Endothelial cell of umbilical vein (primary cell): ENCODE measurements around the gene TNFSF9. TPM values are rescaled to one million over a fixed set of nuclear protein-coding genes. Genes with fewer than 3 reads are reported as not detected.

Experiments used
- BruUV-seq: library from RNA; stranded (reverse); fragments of 400-500 nt; replicated peaks from 2 replicates; lab custom pipeline; 2021; lab: Mats Ljungman, UMichigan
- CTCF ChIA-PET: fragments of 300-600, 350-600 bp; sonication (Branson Sonifier 250); formaldehyde crosslinking; loops from one replicate; lab custom pipeline; 2021; ENCODE audit warnings: antibody characterized with exemption, inconsistent platforms; lab: Charles Lee
- POLR2A ChIA-PET: fragments of 300-600, 350-600 bp; sonication (Branson Sonifier 250); formaldehyde crosslinking; loops from one replicate; lab custom pipeline; 2021; ENCODE audit warnings: antibody characterized with exemption, inconsistent platforms; lab: Charles Lee
- DNase-seq: peaks from one replicate; pipeline ENCODE4 v3.0.0-alpha.2; 2011; ENCODE audit warnings: low read depth, low spot score
- FAIRE-seq: peaks from 2 replicates; lab custom pipeline; 2011; peaks lifted over from hg19 to GRCh38; lab: Jason Lieb, UNC
- H2AFZ ChIP-seq: 2 replicates; pipeline ENCODE4 v1.6.0; 2012; ENCODE audit warnings: low read depth, low read length, control low read depth, inconsistent platforms
- H3K27ac ChIP-seq: 2 replicates; pipeline ENCODE4 v1.5.1; 2011; ENCODE audit warnings: low read depth, mild to moderate bottlenecking, control low read depth, low read length, moderate library complexity; ENCODE audit not compliant: insufficient read depth
- H3K27me3 ChIP-seq, 2 experiments: 2 replicates each; pipeline versions ENCODE4 v1.6.0 to v1.6.1; 2011; ENCODE audit warnings: low read length in 2 of 2, mixed read lengths in 1 of 2; ENCODE audit not compliant: control insufficient read depth in 2 of 2, insufficient read depth in 2 of 2
- H3K36me3 ChIP-seq, 2 experiments: 2 replicates in 1 of 2; 3 replicates in 1 of 2; pipeline ENCODE4 v1.5.1; 2011; ENCODE audit warnings: low read length in 2 of 2, mild to moderate bottlenecking in 1 of 2, moderate library complexity in 1 of 2; ENCODE audit not compliant: control insufficient read depth in 2 of 2, insufficient read depth in 2 of 2; ENCODE audit errors: extremely low read depth in 1 of 2
- H3K4me1 ChIP-seq: 3 replicates; pipeline ENCODE4 v1.5.1; 2011; ENCODE audit warnings: mild to moderate bottlenecking, low read length; ENCODE audit not compliant: control insufficient read depth, insufficient read depth; ENCODE audit errors: extremely low read depth
- H3K4me2 ChIP-seq: 2 replicates; pipeline ENCODE4 v1.6.1; 2011; ENCODE audit warnings: low read length, control low read depth, mixed read lengths; ENCODE audit not compliant: insufficient read depth
- H3K4me3 ChIP-seq, 3 experiments: fragments of 200-600 bp in 1 of 3; sonication (generic), shearing (Covaris generic) in 1 of 3; replicated peaks in 1 of 3; 2 replicates each; pipeline ENCODE4 v1.5.1; 2011 to 2016; ENCODE audit warnings: control low read depth in 3 of 3, low read length in 3 of 3, mild to moderate bottlenecking in 2 of 3, inconsistent platforms in 1 of 3, low read depth in 1 of 3, moderate library complexity in 1 of 3; ENCODE audit not compliant: insufficient read depth in 1 of 3
- H3K79me2 ChIP-seq: 2 replicates; pipeline ENCODE4 v1.6.0; 2012; ENCODE audit warnings: low read length, inconsistent platforms; ENCODE audit not compliant: control insufficient read depth, insufficient read depth
- H3K9ac ChIP-seq: replicated peaks from 2 replicates; pipeline ENCODE3; 2011; ENCODE audit warnings: low read length, control low read depth; ENCODE audit not compliant: insufficient read depth; ENCODE audit errors: extremely low read depth
- H3K9me1 ChIP-seq: replicated peaks from 3 replicates; pipeline ENCODE4 v1.6.0; 2011; ENCODE audit warnings: mild to moderate bottlenecking, low read length; ENCODE audit not compliant: control insufficient read depth, insufficient read depth; ENCODE audit errors: extremely low read depth
- H3K9me3 ChIP-seq: replicated peaks from 2 replicates; pipeline ENCODE4 v1.5.1; 2012; ENCODE audit warnings: low read length, inconsistent platforms; ENCODE audit not compliant: control insufficient read depth, insufficient read depth
- H4K20me1 ChIP-seq: replicated peaks from 2 replicates; pipeline ENCODE3; 2011; ENCODE audit warnings: mild to moderate bottlenecking, low read length; ENCODE audit not compliant: control insufficient read depth, insufficient read depth; ENCODE audit errors: extremely low read depth
- CTCF ChIP-seq, 2 donors: IDR thresholded peaks; 1 replicate in 1 of 2; 2 replicates in 1 of 2; pipeline ENCODE4 v1.5.1; 2011; ENCODE audit warnings: low read length in 2 of 2, mild to moderate bottlenecking in 2 of 2, moderate library complexity in 2 of 2, control low read depth in 1 of 2, inconsistent platforms in 1 of 2, low read depth in 1 of 2; ENCODE audit not compliant: insufficient read depth in 1 of 2; ENCODE audit errors: extremely low read depth in 1 of 2
- GATA2 ChIP-seq: IDR thresholded peaks from 2 replicates; pipeline ENCODE4 v1.7.0; 2011; ENCODE audit warnings: low read depth, mild to moderate bottlenecking, moderate library complexity, mixed read lengths, low read length; ENCODE audit not compliant: insufficient read length, insufficient read depth
- MAX ChIP-seq: IDR thresholded peaks from 2 replicates; pipeline ENCODE4 v1.6.1; 2011; ENCODE audit not compliant: insufficient read depth, insufficient read length
- MYC ChIP-seq: IDR thresholded peaks from one replicate; pipeline ENCODE4 v1.6.1; 2011; ENCODE audit warnings: mild to moderate bottlenecking, low read depth, low read length
- dilution Hi-C: fragments of 300-500 bp; cut with MboI; formaldehyde crosslinking; loops from one replicate; pipeline ENCODE4 v1.15.0; 2019; ENCODE audit warnings: low sequenced_read_pairs; ENCODE audit not compliant: extremely low pct_ligation_motif_present
- intact Hi-C: fragments of 100-400 bp; cut with micrococcal nuclease; formaldehyde crosslinking; loops from one replicate; pipeline ENCODE4 v1.10.0; 2022
- polyA plus RNA-seq, 4 experiments: library from polyadenylated mRNA; depleted of rRNA in 3 of 4; stranded (reverse) in 3 of 4; unstranded in 1 of 4; fragments of >200 nt; gene quantifications; 2 replicates each; pipeline versions ENCODE4 v1.2.1 to v1.2.3, GENCODE V29; 2011 to 2012; ENCODE audit warnings: missing spikeins in 1 of 4
- total RNA-seq: library from RNA; stranded (reverse); gene quantifications from 2 replicates; pipeline ENCODE4 v1.2.3, GENCODE V29; 2021

Gene TNFSF9
- total and polyA plus RNA-seq, 2 donors (not counting 3 experiments of a cell fraction or from before 2014, with no cell fraction given) = 0.52 to 0.53 TPM

DNA sequence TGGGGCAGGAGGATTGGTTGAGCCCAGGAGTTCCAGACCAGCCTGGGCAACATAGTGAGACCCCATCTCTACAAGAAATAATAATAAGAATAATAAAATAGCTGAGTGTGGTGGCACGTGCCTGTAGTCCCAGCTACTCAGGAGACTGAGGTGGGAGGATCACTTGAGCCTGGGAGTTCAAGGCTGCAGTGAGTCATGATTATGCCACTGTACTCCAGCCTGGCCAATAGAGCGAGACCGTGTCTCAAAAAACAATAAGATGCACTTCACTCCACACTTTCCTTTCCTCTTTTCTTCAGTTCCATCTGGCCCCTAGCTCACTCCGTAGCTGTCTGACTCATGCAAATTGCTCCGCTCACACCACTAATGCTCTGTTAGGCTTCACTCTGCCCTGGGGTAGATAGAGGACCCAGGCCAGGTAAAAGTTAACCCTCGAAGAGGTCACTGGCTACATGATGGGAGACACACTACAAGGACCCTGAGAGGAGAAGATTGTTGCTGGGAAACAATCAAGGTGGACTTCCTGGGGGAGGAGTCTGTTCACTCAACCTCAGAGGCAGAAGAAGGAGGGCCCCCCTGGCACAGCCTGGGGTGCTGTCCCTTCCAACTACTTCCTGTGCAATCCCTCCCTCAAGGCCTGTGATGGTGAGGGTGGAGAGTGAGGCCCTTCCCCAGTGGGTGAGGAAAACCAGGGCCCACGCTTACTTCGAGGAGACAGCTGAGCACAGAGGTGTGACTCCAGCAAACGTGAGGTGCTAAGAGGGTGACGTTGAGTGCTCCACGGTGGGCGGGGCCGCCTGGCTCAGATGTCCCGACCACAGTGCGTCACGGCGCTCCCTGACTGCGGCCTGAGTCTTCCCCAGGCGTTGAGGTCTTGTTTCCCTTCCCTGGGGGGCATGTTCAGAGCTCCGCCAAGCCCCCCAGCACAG is 8.8 kb upstream of the TNFSF9 start:
- Histone ChIP-seq H3K36me3 (no peaks in the 10 kb centered on the region), H3K4me1 (peaks cover 4% of the 10 kb centered on the region), H3K9me1 (no peaks in the 10 kb centered on the region), H3K9ac (no peak overlapping the region), H3K27me3 (no peaks in the 10 kb centered on the region), H3K27ac (no peak overlapping the region), H3K79me2 (no peaks in the 10 kb centered on the region), H3K4me3 (no peak overlapping the region), H3K9me3 (no peaks in the 10 kb centered on the region), H3K4me2 (no peak overlapping the region), H2AFZ (no peak overlapping the region), H4K20me1 (no peaks in the 10 kb centered on the region)
- DNase-seq (no peak), FAIRE-seq (no peak)
- no TSS peak for BruUV-seq
- ChIA-PET POLR2A (interaction anchor here (0.6 kb wide), 1 partner anchor 547 kb away, joined by 3 read pairs; the partner anchor contains the start of gene ZNF557), CTCF (interaction anchor here (2.2 to 7.3 kb wide), 2 partner anchors 110 to 342 kb away, joined by 8 to 100 read pairs; no protein-coding TSS in a partner anchor)
- intact Hi-C loops (no loop called here), dilution Hi-C loops (no loop called here)
- TF ChIP-seq GATA2 (no peak), MYC (no peak), CTCF (IDR thresholded peaks at IDR 0.05; ENCODE audit: extremely low read depth in 1 of 2, insufficient read depth in 1 of 2, low read depth in 1 of 2, low read length in 2 of 2) (no peak), MAX (no peak)
